ENCODE measurements around the gene GALNT4. TPM values are rescaled to one million over a fixed set of nuclear protein-coding genes. Genes with fewer than 3 reads are reported as not detected.

The GALNT4 gene
- total RNA-seq, 1 experiment from 2014 or later = 10.7 TPM

- DNase-seq (ENCODE audit: extremely low read depth, low read depth) = no peak
Observed at GRCh38 chr12:89537389-89537788, 12.8 kb upstream of the GALNT4 start.

DNA sequence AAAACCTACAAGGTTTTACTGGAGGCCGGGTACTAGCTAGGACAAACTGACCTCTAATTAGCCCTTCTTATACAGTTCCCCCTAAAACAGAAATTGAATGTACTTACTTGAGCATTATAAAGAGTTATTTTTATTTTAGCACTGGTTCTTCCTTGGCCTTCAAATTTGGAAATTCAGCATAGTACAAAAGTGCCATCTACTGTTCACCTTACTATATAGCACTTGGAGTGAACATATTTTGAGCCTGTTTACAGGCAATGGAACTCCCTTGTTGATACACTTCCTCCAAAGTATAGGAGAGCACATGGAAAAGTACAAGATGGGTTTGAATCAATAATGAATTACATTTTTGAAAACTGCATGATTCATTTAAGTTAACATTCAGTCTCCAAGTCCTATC is 5.1 kb upstream of the GALNT4 start:
- DNase-seq (ENCODE audit: extremely low read depth, low read depth) = peak; percentile 52

- DNase-seq (ENCODE audit: extremely low read depth, low read depth) = no peak
Observed at GRCh38 chr12:89528434-89528833, 3.8 kb upstream of the GALNT4 start.

DNA sequence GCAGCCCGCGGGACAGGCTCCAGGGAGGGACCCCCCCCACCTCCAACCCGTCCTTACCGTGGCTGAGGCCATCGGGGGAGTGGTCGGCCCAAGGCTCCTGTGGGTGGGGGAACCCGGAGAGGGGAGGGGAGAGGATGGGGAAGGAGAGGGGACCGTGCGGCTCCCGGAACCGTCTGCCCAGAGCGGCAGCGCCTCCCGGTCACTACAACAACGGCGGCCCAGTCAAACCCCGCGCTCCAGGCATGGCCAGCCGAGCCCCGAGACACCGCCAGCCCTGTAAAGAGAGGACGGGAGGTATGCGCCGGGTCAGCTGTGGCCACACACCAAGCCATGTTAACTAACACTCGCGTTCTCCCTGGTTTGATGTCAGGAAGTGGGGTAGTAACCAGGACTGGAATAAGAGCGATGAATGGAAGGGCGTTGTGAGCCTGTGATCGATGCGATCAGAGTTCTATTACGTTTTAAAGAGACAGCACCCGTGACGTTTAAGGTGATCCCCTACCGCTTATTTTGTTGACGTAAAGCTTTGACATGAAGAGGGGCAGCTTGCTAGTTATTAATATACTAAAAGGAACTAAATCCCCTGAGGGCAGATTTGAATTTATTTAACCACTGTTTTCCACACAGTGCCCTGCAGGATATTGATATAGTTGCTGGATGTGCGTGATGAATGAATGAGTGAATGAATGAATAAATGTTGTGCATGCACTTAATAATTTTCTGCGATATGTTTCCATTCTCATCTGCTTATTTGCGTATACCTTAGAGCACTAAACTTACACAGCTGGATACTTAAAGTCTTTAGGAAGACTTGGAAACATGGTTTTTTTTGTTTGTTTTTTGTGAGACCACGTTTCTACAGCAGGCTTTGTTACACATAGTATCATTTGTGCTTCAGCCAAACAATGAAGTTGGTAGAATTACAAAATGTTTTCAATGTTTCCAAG is 1.5 kb upstream of the GALNT4 start, which contains the start of gene POC1B:
POC1B (minus strand) TSS at position 224 of the 947 bp plus-strand sequence; CDS start at position 72, 152 bp downstream.
- peak; percentile 64 for DNase-seq (ENCODE audit: extremely low read depth, low read depth)

DNA sequence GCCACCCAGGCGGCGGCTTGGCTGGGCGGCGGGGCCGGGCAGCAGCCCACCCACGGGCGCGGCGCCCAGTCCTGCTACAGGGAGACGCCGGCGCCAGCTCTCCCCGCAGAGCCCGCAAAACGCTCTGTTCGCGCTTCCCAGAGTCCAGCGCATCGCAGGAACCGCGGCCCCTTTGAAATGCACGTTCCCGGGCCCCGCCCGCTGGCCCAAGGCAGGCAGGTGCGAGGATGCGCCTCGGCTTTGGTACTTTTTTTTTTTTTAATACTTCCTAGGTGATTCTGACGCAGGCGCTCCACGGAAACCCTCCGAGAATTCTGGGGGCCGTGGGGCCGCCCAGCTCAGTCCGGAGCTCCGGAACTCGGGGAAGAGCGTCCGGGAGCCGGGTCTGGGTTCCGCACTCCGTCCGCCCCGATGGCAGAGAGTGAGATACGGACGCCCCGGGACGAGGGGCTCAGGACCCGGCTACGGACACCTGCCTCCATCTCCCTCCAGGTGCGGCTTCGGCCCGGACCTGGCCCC is 768 bp upstream of the GALNT4 start:
- DNase-seq (ENCODE audit: extremely low read depth, low read depth) = no peak

GRCh38 chr12:89523843-89524540 is 604 bp downstream of the GALNT4 start:
- DNase-seq (ENCODE audit: extremely low read depth, low read depth) = no peak

- no peak for DNase-seq (ENCODE audit: extremely low read depth, low read depth)
Observed at GRCh38 chr12:89523393-89523792, 1.2 kb downstream of the GALNT4 start.

- no peak for DNase-seq (ENCODE audit: extremely low read depth, low read depth)
Observed at GRCh38 chr12:89521364-89522223, 3.0 kb downstream of the GALNT4 start.

DNA sequence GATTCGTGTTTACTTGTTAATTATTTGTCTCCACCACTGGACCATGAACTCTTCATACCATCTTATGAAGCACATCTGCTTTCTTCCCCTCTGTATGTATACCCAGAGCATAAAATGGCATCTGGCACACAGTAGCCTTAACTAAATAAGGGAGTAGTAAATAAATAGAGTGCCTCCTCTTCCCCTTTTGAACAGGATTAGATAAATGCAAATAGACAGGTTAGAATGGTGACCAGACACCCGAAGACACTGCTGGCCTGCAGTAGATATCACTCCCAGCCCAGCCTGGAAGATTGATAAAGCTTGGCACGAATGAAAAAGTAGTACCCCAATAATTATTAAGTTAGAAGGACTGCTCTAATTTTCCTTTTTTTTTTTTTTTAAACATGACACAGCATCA is 6.9 kb downstream of the GALNT4 start:
- no peak for DNase-seq (ENCODE audit: extremely low read depth, low read depth)

GRCh38 chr12:89516633-89517032 is 8.0 kb downstream of the GALNT4 start:
- DNase-seq (ENCODE audit: extremely low read depth, low read depth) = no peak

DNA sequence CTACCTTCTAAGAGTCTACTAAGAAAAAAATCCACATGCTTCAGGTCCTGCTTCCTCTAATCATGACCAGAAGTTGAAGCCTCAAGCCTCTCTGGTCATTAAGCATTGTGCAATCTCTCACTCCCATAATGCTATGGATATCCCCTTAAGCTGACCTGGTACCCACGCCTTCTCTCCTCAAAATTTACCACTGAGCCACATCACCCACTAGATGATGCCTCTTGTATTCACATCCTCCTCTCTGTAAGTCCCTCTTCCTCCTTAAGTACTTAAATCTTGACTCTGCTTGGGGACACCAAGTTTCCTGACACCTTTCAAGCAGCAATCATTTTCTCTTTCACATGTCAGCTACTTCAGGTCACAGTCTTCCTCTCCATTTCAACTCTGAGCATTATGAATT is 9.8 kb downstream of the GALNT4 start:
- no peak for DNase-seq (ENCODE audit: extremely low read depth, low read depth)

DNA sequence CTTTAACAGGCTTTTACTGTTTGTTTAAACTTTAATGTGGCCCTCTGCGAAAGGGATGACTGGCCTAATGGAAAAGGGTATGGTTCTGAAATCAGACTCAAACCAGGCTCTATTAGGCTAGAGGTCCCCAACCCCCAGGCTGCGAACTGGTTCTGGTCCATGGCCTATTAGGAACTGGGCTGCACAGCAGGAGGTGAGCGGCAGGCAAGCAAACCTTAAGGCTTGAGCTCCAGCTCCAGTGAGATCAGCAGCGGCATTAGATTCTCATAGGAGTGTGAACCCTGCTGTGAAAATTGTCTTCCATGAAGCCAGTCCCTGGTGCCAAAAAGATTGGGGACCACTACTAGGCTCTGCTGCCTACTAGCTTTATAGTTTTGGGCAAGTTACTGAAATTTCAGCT is 11.1 kb downstream of the GALNT4 start:
- peak; percentile 35 for DNase-seq (ENCODE audit: extremely low read depth, low read depth)

GRCh38 chr12:89507015-89507824 is 17.4 kb downstream of the GALNT4 start:
- DNase-seq (ENCODE audit: extremely low read depth, low read depth) = no peak

GRCh38 chr12:89506050-89506449 is 18.5 kb downstream of the GALNT4 start:
- no peak for DNase-seq (ENCODE audit: extremely low read depth, low read depth)

DNA sequence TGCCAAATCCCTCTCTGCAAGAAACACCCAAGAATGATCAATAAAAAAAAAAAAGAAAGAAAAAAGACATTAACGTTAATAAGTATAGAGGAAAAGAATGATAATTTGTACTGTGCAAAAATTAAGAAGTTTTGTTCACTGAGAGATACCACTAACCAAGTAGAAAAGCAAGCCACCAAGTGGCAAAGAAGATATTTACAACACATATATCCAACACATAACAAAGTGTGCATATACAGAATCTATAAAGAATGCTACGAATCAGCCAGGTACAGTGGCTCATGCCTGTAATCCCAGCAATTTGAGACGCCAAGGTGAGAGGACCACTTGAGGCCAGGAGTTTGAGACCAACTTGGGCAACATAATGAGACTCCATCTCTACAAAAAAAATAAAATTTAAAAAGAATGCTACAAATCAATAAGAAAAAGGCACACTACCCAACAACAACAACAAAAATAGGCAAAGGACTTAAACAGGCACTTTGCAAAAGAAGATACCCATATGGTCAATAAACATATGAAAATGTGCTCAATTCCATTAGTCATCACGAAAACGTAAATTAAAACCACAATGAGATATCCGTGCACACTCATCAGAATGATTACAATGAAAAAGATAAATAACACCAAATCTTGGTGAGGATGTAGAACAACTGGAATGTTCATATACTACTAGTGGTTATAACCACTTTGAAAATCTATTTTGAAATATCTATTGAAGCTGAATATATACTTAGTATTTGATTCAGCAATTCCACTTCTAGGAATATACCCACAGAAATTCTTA is 19.8 kb downstream of the GALNT4 start:
- no peak for DNase-seq (ENCODE audit: extremely low read depth, low read depth)

DNA sequence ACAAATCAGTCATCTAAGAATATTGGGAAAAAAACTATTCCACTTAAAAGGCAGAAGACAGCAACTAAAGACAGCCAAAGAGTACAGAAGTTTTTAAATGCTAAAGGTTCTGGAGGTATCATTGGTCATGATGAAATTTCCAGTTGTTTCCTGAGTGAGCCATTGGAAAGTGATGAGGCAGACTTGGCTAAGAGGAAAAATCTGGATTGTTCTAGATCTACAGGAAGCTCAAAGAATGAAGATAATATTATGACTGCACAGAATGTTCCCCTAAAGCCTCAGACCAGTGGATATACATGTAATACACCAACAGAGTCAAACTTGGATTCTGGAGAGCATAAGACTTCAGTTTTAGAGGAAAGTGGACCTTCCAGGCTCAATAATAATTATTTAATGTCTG is 22.8 kb downstream of the GALNT4 start:
- DNase-seq (ENCODE audit: extremely low read depth, low read depth) = no peak

GRCh38 chr12:89499857-89500256 is 24.7 kb downstream of the GALNT4 start:
- no peak for DNase-seq (ENCODE audit: extremely low read depth, low read depth)

DNA sequence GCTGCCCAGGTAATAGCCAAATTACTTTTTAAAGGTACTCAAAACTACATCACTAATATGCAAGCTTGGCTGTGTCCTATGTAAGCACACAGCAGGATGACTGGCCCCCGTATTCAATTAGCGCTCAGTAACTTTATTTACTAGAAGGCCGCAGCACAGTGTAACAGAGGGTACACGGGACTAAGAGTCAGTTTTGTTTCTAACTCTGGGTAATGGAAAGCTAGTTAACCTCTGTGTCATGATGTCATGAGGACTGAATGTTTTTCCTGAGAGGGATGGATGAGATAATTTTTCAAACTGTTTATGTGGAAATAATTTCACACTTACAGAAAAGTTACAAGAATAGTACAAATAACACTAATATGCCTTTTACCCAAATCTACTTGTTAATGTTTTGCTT is 27.1 kb downstream of the GALNT4 start:
- no peak for DNase-seq (ENCODE audit: extremely low read depth, low read depth)

GRCh38 chr12:89497005-89497404 is 27.6 kb downstream of the GALNT4 start:
- no peak for DNase-seq (ENCODE audit: extremely low read depth, low read depth)
